Measurements from ENCODE around the gene SKP1. TPM values are rescaled to one million over a fixed set of nuclear protein-coding genes. Genes with fewer than 3 reads are reported as not detected.
"Not testable (repeated sequence)": the region's sequence is repeated elsewhere in the genome, so short reads cannot be mapped to it uniquely, and the experiment has no call there.

SKP1 gene
- polyA plus RNA-seq (2013, experiment 1 of 2), result 672 TPM
- polyA plus RNA-seq (2013, experiment 2 of 2), result 691 TPM

- Histone ChIP-seq H3K4me3 (ENCODE audit: extremely low read depth, insufficient read depth, low read length, poor library complexity, severe bottlenecking) (peak within 1 kb of the TSS; percentile 98), H3K36me3 (ENCODE audit: control insufficient read depth, insufficient read depth, low read length) (peaks cover 24% of the 10 kb centered on the region), H3K27ac (ENCODE audit: low read depth, low read length, severe bottlenecking) (peak within 1 kb of the TSS; percentile 100), H3K9me3 (ENCODE audit: control insufficient read depth, low read length) (no peaks in the 10 kb centered on the region), H3K4me1 (ENCODE audit: control insufficient read depth, insufficient read depth, low read length, poor library complexity, severe bottlenecking) (no peaks in the 10 kb centered on the region)
- WGBS, 2 experiments (ENCODE audit: insufficient coverage in 2 of 2), result 0% methylated on average over 72 to 88 of the region's 92 CpGs
These were observed at the start of gene SKP1 for GRCh38 chr5:134176511-134177368. TSS of gene SKP1 (minus strand) at chr5:134176950. CDS start at chr5:134174022, 2,928 bp downstream.

GRCh38 chr5:134225780-134226440, 49.2 kb upstream of the SKP1 start, which contains the start of gene PPP2CA:
TSS of gene PPP2CA (minus strand) at chr5:134226073. CDS start at chr5:134225861, 212 bp downstream.
- 0% methylated on average over 31 to 55 of the region's 73 CpGs for WGBS, 2 experiments (ENCODE audit: insufficient coverage in 2 of 2)
- Histone ChIP-seq H3K36me3 (ENCODE audit: control insufficient read depth, insufficient read depth, low read length) (peaks cover 11% of the 10 kb centered on the region), H3K27ac (ENCODE audit: low read depth, low read length, severe bottlenecking) (peak within 1 kb of the TSS; percentile 99), H3K9me3 (ENCODE audit: control insufficient read depth, low read length) (no peaks in the 10 kb centered on the region), H3K4me1 (ENCODE audit: control insufficient read depth, insufficient read depth, low read length, poor library complexity, severe bottlenecking) (peaks cover 4% of the 10 kb centered on the region), H3K4me3 (ENCODE audit: extremely low read depth, insufficient read depth, low read length, poor library complexity, severe bottlenecking) (peak within 1 kb of the TSS; percentile 96)

DNA sequence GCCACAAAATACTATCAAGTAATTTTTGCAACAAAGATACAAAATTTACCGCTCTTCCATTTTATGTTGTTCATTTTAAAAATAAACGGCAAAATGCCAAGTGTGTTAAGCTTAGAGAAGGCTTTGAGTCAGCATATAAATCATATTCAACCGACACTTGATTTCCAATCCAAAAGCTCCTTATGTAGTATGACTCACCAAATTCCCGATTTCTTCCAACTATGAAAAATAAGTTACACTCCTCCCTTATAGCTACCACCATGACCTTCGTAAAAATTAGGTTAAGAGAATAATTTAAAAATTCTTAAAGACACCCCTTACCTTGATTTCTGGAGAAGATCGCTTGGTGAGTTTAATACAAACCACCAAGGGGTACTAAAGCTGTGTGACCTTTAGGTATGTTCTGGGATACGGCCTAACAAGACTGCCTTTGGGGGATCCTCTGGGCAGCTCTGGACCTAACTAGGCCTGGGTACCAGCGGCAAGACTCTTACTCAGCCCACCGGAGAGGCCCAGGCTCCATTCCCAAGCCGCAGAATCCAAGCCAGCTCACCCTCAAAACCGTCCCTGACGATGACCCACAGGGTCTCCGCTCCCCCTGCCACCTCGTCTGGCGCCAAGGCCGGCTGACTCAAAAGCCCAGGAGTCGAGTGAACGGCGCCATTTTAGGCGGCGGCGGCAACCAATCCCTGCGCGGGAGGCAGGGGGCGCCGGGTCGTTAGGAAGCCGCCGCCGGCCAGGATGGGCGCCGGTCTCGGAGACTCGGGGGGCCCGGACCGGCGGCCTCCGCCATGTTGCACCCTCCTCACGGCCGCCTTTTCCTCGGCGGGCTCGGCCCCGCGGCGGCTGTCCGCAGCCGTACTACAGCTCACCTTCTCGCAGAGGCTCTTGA, 48.4 kb upstream of the SKP1 start:
- H3K36me3 ChIP-seq (ENCODE audit: control insufficient read depth, insufficient read depth, low read length), result peaks cover 18% of the 10 kb centered on the region
- H3K27ac ChIP-seq (ENCODE audit: low read depth, low read length, severe bottlenecking), result peak overlapping the region; percentile 99
- no peaks in the 10 kb centered on the region for H3K9me3 ChIP-seq (ENCODE audit: control insufficient read depth, low read length)
- H3K4me1 ChIP-seq (ENCODE audit: control insufficient read depth, insufficient read depth, low read length, poor library complexity, severe bottlenecking), result peaks cover 4% of the 10 kb centered on the region
- WGBS, 2 experiments (ENCODE audit: insufficient coverage in 2 of 2), result 0% methylated on average over 34 to 38 of the region's 49 CpGs
- peak overlapping the region; percentile 96 for H3K4me3 ChIP-seq (ENCODE audit: extremely low read depth, insufficient read depth, low read length, poor library complexity, severe bottlenecking)

DNA sequence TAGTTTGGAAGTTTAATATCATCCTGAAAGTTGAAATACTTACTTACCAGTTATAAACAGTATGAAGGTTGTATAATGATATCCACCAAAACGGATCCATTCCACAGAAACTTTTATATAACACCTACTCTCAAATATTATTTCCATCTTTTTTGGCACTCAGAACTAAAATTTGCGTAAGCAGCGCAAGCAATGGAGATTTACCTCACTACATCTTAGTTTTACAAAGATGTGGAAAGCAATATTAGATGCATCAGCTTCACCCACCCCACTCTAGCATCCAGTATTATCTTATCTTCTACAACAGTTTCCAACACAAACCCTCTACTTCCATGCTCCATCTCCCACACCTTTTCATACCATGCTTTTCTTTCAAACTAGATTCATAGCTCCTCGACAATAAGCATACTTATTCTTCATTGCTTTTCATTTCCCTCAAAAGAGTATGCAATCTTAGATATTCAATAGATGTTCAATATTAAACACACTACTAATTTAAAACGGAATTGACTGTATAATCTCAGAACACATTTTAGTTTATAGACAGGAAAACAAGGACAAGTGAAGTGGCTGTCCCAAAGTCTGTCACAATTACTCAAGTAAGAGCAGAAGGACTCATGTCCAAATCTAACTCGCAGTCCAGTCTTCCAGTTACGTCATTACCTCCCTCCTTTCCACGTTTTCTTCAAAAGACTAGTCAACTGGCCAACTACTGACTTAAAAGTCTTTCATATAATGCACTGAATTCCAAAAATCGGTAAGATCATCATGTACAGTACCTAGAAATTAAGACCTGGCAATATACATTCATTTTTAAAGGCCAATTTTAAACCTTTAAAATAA, 46.9 kb upstream of the SKP1 start:
- Histone ChIP-seq H3K4me3 (ENCODE audit: extremely low read depth, insufficient read depth, low read length, poor library complexity, severe bottlenecking) (peak overlapping the region; percentile 96), H3K27ac (ENCODE audit: low read depth, low read length, severe bottlenecking) (no peak overlapping the region), H3K4me1 (ENCODE audit: control insufficient read depth, insufficient read depth, low read length, poor library complexity, severe bottlenecking) (peaks cover 4% of the 10 kb centered on the region), H3K9me3 (ENCODE audit: control insufficient read depth, low read length) (no peaks in the 10 kb centered on the region), H3K36me3 (ENCODE audit: control insufficient read depth, insufficient read depth, low read length) (peaks cover 29% of the 10 kb centered on the region)
- 13 to 59% methylated on average over 3 to 7 of the region's 9 CpGs for WGBS, 2 experiments (ENCODE audit: insufficient coverage in 2 of 2)

GRCh38 chr5:134221690-134222089, 44.9 kb upstream of the SKP1 start:
- peaks cover 40% of the 10 kb centered on the region for H3K36me3 ChIP-seq (ENCODE audit: control insufficient read depth, insufficient read depth, low read length)

DNA sequence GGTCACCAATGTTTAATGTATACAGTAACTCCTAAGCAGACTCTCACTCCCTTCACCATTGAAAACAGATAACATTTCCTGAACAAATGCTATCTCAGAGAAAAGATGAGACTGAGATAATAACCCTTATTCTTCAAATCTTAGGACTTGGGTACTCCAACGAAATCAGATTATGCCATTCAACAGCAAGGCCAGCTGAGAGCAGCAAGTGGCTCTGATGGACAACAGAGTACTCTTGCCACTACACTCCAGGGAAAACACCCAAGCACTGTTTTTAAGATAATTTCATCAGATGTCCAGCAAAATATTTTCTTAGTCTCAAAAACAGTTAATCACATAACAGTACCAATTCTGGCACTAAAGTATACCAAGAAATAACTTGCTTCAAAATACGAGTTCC, 39.0 kb upstream of the SKP1 start:
- H3K27ac ChIP-seq (ENCODE audit: low read depth, low read length, severe bottlenecking), result no peak overlapping the region
- no peaks in the 10 kb centered on the region for H3K4me1 ChIP-seq (ENCODE audit: control insufficient read depth, insufficient read depth, low read length, poor library complexity, severe bottlenecking)
- H3K36me3 ChIP-seq (ENCODE audit: control insufficient read depth, insufficient read depth, low read length), result peaks cover 73% of the 10 kb centered on the region
- peaks cover 30% of the 10 kb centered on the region for H3K9me3 ChIP-seq (ENCODE audit: control insufficient read depth, low read length)
- no peak overlapping the region for H3K4me3 ChIP-seq (ENCODE audit: extremely low read depth, insufficient read depth, low read length, poor library complexity, severe bottlenecking)
- WGBS, 2 experiments (ENCODE audit: insufficient coverage in 2 of 2), result 92 to 100% methylated on average over 1 of the region's 2 CpGs

More at GRCh38 chr5:134221690-134222089, 44.9 kb upstream of the SKP1 start:
- not testable (repeated sequence) for H3K9me3 ChIP-seq (ENCODE audit: control insufficient read depth, low read length); H3K27ac ChIP-seq (ENCODE audit: low read depth, low read length, severe bottlenecking); H3K4me1 ChIP-seq (ENCODE audit: control insufficient read depth, insufficient read depth, low read length, poor library complexity, severe bottlenecking); H3K4me3 ChIP-seq (ENCODE audit: extremely low read depth, insufficient read depth, low read length, poor library complexity, severe bottlenecking)
- 85 to 100% methylated on average over 2 of the region's 5 CpGs for WGBS, 2 experiments (ENCODE audit: insufficient coverage in 2 of 2)

DNA sequence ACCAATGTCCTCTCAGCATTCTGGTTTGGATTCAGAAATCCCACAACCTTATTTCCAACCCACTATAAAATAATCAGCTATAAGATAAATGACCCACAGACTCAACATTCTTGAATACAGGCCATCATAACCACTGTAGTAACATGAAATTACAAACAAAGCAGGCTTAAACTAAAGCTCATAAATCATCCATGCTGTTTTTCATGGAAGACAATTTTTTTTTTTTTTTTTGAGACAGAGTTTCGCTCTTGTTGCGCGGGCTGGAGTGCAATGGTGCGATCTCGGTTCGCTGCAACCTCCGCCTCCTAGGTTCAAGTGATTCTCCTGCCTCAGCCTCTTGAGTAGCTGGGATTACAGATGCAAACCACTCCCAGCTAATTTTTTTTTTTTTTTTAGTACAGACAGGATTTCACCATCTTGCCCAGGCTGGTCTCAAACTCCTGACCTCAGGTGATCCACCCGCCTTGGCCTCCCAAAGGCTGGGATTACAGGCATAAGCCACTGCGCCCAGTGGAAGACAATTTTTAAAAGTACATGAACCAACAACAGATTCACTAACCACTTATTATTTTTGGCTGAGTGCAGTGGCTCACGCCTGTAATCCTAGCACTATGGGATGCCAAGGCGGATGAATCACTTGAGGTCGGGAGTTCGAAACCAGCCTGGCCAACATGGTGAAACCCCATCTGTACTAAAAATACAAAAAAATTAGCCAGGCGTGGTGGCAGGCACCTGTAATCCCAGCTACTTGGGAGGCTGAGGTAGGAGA, 34.7 kb upstream of the SKP1 start:
- not testable (repeated sequence) for H3K27ac ChIP-seq (ENCODE audit: low read depth, low read length, severe bottlenecking); H3K4me3 ChIP-seq (ENCODE audit: extremely low read depth, insufficient read depth, low read length, poor library complexity, severe bottlenecking); H3K4me1 ChIP-seq (ENCODE audit: control insufficient read depth, insufficient read depth, low read length, poor library complexity, severe bottlenecking)
- WGBS, 2 experiments (ENCODE audit: insufficient coverage in 2 of 2), result 90 to 96% methylated on average over 5 to 8 of the region's 14 CpGs
- Histone ChIP-seq H3K36me3 (ENCODE audit: control insufficient read depth, insufficient read depth, low read length) (peaks cover 61% of the 10 kb centered on the region), H3K9me3 (ENCODE audit: control insufficient read depth, low read length) (peaks cover 30% of the 10 kb centered on the region)

DNA sequence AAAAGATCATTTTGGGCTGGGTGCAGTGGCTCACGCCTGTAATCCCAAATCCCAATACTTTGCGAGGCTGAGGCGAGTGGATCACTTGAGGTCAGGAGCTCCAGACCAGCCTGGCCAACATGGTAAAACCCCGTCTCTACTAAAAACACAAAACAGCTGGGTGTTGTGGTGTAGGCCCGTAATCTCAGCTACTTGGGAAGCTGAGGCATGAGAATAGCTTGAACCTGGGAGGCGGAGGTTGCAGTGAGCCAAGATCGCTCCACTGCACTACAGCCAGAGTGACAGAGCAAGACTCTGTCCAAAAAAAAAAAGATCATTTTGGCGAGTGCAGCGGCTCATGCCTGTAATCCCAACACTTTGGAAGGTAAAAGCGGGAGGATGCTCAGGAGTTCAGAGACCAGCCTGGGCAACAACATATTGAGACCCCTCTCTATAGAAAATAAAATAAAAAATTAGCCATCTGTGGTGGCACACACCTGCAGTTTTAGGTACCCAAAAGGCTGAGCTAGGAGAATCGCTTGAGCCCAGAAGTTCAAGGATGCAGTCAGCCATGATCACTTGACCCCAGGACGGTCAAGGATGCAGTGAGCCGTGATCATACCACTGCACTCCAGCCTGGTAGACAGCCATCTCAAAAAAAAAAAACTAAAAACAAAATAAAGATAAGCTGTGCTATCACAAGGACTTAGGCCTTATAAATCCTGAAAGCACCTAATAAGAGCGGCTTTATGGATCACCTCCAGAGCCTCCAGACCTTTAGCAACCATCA, 32.9 kb upstream of the SKP1 start:
- H3K36me3 ChIP-seq (ENCODE audit: control insufficient read depth, insufficient read depth, low read length), result peaks cover 64% of the 10 kb centered on the region
- H3K4me1 ChIP-seq (ENCODE audit: control insufficient read depth, insufficient read depth, low read length, poor library complexity, severe bottlenecking), result no peaks in the 10 kb centered on the region
- peaks cover 21% of the 10 kb centered on the region for H3K9me3 ChIP-seq (ENCODE audit: control insufficient read depth, low read length)
- whole genome bisulfite sequencing, 2 experiments (ENCODE audit: insufficient coverage in 2 of 2), result 81 to 86% methylated on average over 9 to 12 of the region's 14 CpGs
- no peak overlapping the region for H3K4me3 ChIP-seq (ENCODE audit: extremely low read depth, insufficient read depth, low read length, poor library complexity, severe bottlenecking)
- no peak overlapping the region for H3K27ac ChIP-seq (ENCODE audit: low read depth, low read length, severe bottlenecking)

GRCh38 chr5:134207696-134208095, 30.9 kb upstream of the SKP1 start:
- H3K27ac ChIP-seq (ENCODE audit: low read depth, low read length, severe bottlenecking), result no peak overlapping the region
- WGBS, 2 experiments (ENCODE audit: insufficient coverage in 2 of 2), result 92 to 100% methylated on average over 1 of the region's 1 CpG
- peaks cover 68% of the 10 kb centered on the region for H3K36me3 ChIP-seq (ENCODE audit: control insufficient read depth, insufficient read depth, low read length)
- H3K9me3 ChIP-seq (ENCODE audit: control insufficient read depth, low read length), result peaks cover 6% of the 10 kb centered on the region
- no peaks in the 10 kb centered on the region for H3K4me1 ChIP-seq (ENCODE audit: control insufficient read depth, insufficient read depth, low read length, poor library complexity, severe bottlenecking)
- no peak overlapping the region for H3K4me3 ChIP-seq (ENCODE audit: extremely low read depth, insufficient read depth, low read length, poor library complexity, severe bottlenecking)
